Fibroblast of lung (primary cell): ENCODE data around the gene CTSC. TPM values are rescaled to one million over a fixed set of nuclear protein-coding genes. Genes with fewer than 3 reads are reported as not detected.
A peak's percentile ranks its signal among the peaks of the same experiment; 100 is the strongest.

ENCODE experiments used
- DNase-seq, 2 donors: peaks; one replicate each; pipeline versions ENCODE4 v3.0.0 to v3.0.0-alpha.2; 2010; ENCODE audit warnings: low read depth in 2 of 2
- H2AFZ ChIP-seq: 2 replicates; pipeline ENCODE4 v1.5.1; 2012; ENCODE audit warnings: low read length, control low read depth, inconsistent platforms
- H3K27ac ChIP-seq: 2 replicates; pipeline ENCODE4 v1.5.1; 2011; ENCODE audit warnings: low read length, control low read depth; ENCODE audit not compliant: insufficient read depth
- H3K27me3 ChIP-seq: 2 replicates; pipeline ENCODE4 v1.5.1; 2011; ENCODE audit warnings: mild to moderate bottlenecking, low read length; ENCODE audit not compliant: control insufficient read depth, insufficient read depth
- H3K36me3 ChIP-seq: 2 replicates; pipeline ENCODE4 v1.5.1; 2011; ENCODE audit warnings: low read length; ENCODE audit not compliant: control insufficient read depth, insufficient read depth
- H3K4me1 ChIP-seq: 2 replicates; pipeline ENCODE4 v1.5.1; 2011; ENCODE audit warnings: low read length; ENCODE audit not compliant: control insufficient read depth, insufficient read depth; ENCODE audit errors: extremely low read depth
- H3K4me2 ChIP-seq: 2 replicates; pipeline ENCODE4 v1.5.1; 2011; ENCODE audit warnings: low read length, control low read depth; ENCODE audit not compliant: insufficient read depth; ENCODE audit errors: extremely low read depth
- H3K4me3 ChIP-seq, 4 experiments: fragments of 200-600 bp in 1 of 4; sonication (generic) in 1 of 4; replicated peaks in 1 of 4; 2 replicates each; pipeline ENCODE4 v1.5.1; 2011 to 2016; ENCODE audit warnings: low read length in 4 of 4, low read depth in 3 of 4, mild to moderate bottlenecking in 3 of 4, control low read depth in 2 of 4, inconsistent platforms in 1 of 4, mixed read lengths in 1 of 4; ENCODE audit not compliant: insufficient read depth in 1 of 4; ENCODE audit errors: control extremely low read depth in 1 of 4
- H3K79me2 ChIP-seq: 2 replicates; pipeline ENCODE4 v1.5.1; 2012; ENCODE audit warnings: mild to moderate bottlenecking, low read length, inconsistent platforms; ENCODE audit not compliant: control insufficient read depth, insufficient read depth
- H3K9ac ChIP-seq: 2 replicates; pipeline ENCODE4 v1.5.1; 2011; ENCODE audit warnings: mild to moderate bottlenecking, low read length, control low read depth; ENCODE audit not compliant: insufficient read depth
- H3K9me3 ChIP-seq: 2 replicates; pipeline ENCODE4 v1.5.1; 2012; ENCODE audit warnings: low read depth, low read length; ENCODE audit not compliant: control insufficient read depth, insufficient read depth
- H4K20me1 ChIP-seq: 2 replicates; pipeline ENCODE4 v1.5.1; 2011; ENCODE audit warnings: low read length; ENCODE audit not compliant: control insufficient read depth, insufficient read depth; ENCODE audit errors: extremely low read depth
- CTCF ChIP-seq, 2 donors: IDR thresholded peaks in 1 of 2; conservative IDR thresholded peaks in 1 of 2; 1 replicate in 1 of 2; 2 replicates in 1 of 2; pipeline ENCODE4 v1.5.1; 2011 to 2012; ENCODE audit warnings: low read length in 2 of 2, control low read depth in 1 of 2, inconsistent platforms in 1 of 2, low read depth in 1 of 2, mild to moderate bottlenecking in 1 of 2
- EZH2 ChIP-seq: IDR thresholded peaks from 2 replicates; pipeline ENCODE4 v1.5.1; 2012; ENCODE audit warnings: low read length, control low read depth, mild to moderate bottlenecking; ENCODE audit errors: missing control alignments
- polyA plus RNA-seq, 2 donors: library from polyadenylated mRNA; depleted of rRNA in 1 of 2; stranded (reverse) in 1 of 2; unstranded in 1 of 2; fragments of >200 nt; gene quantifications; 2 replicates each; pipeline ENCODE4 v1.2.1, GENCODE V29; 2011 to 2012; ENCODE audit warnings: missing spikeins in 1 of 2
- total RNA-seq: library from RNA; depleted of rRNA; stranded (reverse); fragments of >200 nt; gene quantifications from 2 replicates; pipeline ENCODE4 v1.2.1, GENCODE V29; 2014

The CTSC gene
- total and polyA plus RNA-seq, 2 donors (not counting 1 experiment from before 2014, with no cell fraction given), result 75.8 to 593 TPM

- no peaks in the 10 kb centered on the region for H4K20me1 ChIP-seq
- H2AFZ ChIP-seq, result no peak overlapping the region
- H3K4me2 ChIP-seq, result no peak overlapping the region
- no peaks in the 10 kb centered on the region for H3K79me2 ChIP-seq
- TF ChIP-seq CTCF (conservative IDR thresholded peaks at IDR 0.05 in 1 of 2, IDR thresholded peaks at IDR 0.05 in 1 of 2; ENCODE audit: low read depth in 1 of 2, low read length in 2 of 2), result no peak
- no peak for TF ChIP-seq EZH2
- H3K27me3 ChIP-seq, result no peaks in the 10 kb centered on the region
- H3K4me1 ChIP-seq, result no peaks in the 10 kb centered on the region
- no peaks in the 10 kb centered on the region for H3K9me3 ChIP-seq
- no peak overlapping the region for H3K9ac ChIP-seq
- no peak overlapping the region for H3K4me3 ChIP-seq
- DNase-seq, result peak in 1 of 2 donors; percentile 60
- H3K36me3 ChIP-seq, result no peaks in the 10 kb centered on the region
- H3K27ac ChIP-seq, result no peak overlapping the region
Measured at GRCh38 chr11:88378422-88379066, 41.0 kb upstream of the CTSC start.

- no peaks in the 10 kb centered on the region for H3K79me2 ChIP-seq
- TF ChIP-seq EZH2 (no peak), CTCF (conservative IDR thresholded peaks at IDR 0.05 in 1 of 2, IDR thresholded peaks at IDR 0.05 in 1 of 2; ENCODE audit: low read depth in 1 of 2, low read length in 2 of 2) (no peak)
- DNase-seq, result no peak
- H3K4me3 ChIP-seq, result no peak overlapping the region
- no peaks in the 10 kb centered on the region for H4K20me1 ChIP-seq
- no peak overlapping the region for H3K4me2 ChIP-seq
- no peaks in the 10 kb centered on the region for H3K9me3 ChIP-seq
- H3K27ac ChIP-seq, result no peak overlapping the region
- H3K27me3 ChIP-seq, result no peaks in the 10 kb centered on the region
- H3K9ac ChIP-seq, result no peak overlapping the region
- no peaks in the 10 kb centered on the region for H3K4me1 ChIP-seq
- no peaks in the 10 kb centered on the region for H3K36me3 ChIP-seq
- H2AFZ ChIP-seq, result no peak overlapping the region
Measured at GRCh38 chr11:88377646-88378045, 40.1 kb upstream of the CTSC start.

- no peak overlapping the region for H2AFZ ChIP-seq
Measured at GRCh38 chr11:88377144-88377543, 39.6 kb upstream of the CTSC start.

More at GRCh38 chr11:88377144-88377543, 39.6 kb upstream of the CTSC start:
- H3K4me3 ChIP-seq, result no peak overlapping the region
- no peaks in the 10 kb centered on the region for H3K27me3 ChIP-seq
- H4K20me1 ChIP-seq, result no peaks in the 10 kb centered on the region
- TF ChIP-seq CTCF (conservative IDR thresholded peaks at IDR 0.05 in 1 of 2, IDR thresholded peaks at IDR 0.05 in 1 of 2; ENCODE audit: low read depth in 1 of 2, low read length in 2 of 2) (no peak), EZH2 (no peak)
- no peak overlapping the region for H3K27ac ChIP-seq
- no peaks in the 10 kb centered on the region for H3K79me2 ChIP-seq
- DNase-seq, result peak; percentile 12 to 41
- H3K36me3 ChIP-seq, result no peaks in the 10 kb centered on the region
- no peak overlapping the region for H3K4me2 ChIP-seq
- no peaks in the 10 kb centered on the region for H3K9me3 ChIP-seq
- no peak overlapping the region for H3K9ac ChIP-seq
- no peaks in the 10 kb centered on the region for H3K4me1 ChIP-seq
